ENCODE measurements around the gene PLCL2. TPM values are rescaled to one million over a fixed set of nuclear protein-coding genes. Genes with fewer than 3 reads are reported as not detected.

The PLCL2 gene
- total and polyA plus RNA-seq, 2 donors (not counting 1 experiment from before 2014, with no cell fraction given) = 4.0 to 11.9 TPM

GRCh38 chr3:17135696-17136095 lies 250.9 kb downstream of the PLCL2 start:
- Histone ChIP-seq H3K27me3 (ENCODE audit: control insufficient read depth, insufficient read depth, low read length) (no peaks in the 10 kb centered on the region), H3K9me3 (ENCODE audit: control insufficient read depth, insufficient read depth, low read depth, low read length) (no peaks in the 10 kb centered on the region), H3K4me1 (ENCODE audit: control insufficient read depth, extremely low read depth, insufficient read depth, low read length) (no peaks in the 10 kb centered on the region), H3K4me3 (replicated peaks in 1 of 4; ENCODE audit: control extremely low read depth in 1 of 4, insufficient read depth in 1 of 4, low read depth in 3 of 4, low read length in 4 of 4) (no peak overlapping the region), H2AFZ (ENCODE audit: low read length) (no peak overlapping the region), H3K9ac (ENCODE audit: insufficient read depth, low read length) (no peak overlapping the region), H3K4me2 (ENCODE audit: extremely low read depth, insufficient read depth, low read length) (no peak overlapping the region), H3K27ac (ENCODE audit: insufficient read depth, low read length) (no peak overlapping the region), H3K79me2 (ENCODE audit: control insufficient read depth, insufficient read depth, low read length) (no peaks in the 10 kb centered on the region), H4K20me1 (ENCODE audit: control insufficient read depth, extremely low read depth, insufficient read depth, low read length) (no peaks in the 10 kb centered on the region), H3K36me3 (ENCODE audit: control insufficient read depth, insufficient read depth, low read length) (no peaks in the 10 kb centered on the region)
- no peak for DNase-seq (ENCODE audit: low read depth in 2 of 2)
- TF ChIP-seq EZH2 (IDR thresholded peaks at IDR 0.05; ENCODE audit: low read length, missing control alignments) = no peak
- no peak for TF ChIP-seq CTCF (conservative IDR thresholded peaks at IDR 0.05 in 1 of 2, IDR thresholded peaks at IDR 0.05 in 1 of 2; ENCODE audit: low read depth in 1 of 2, low read length in 2 of 2)

- Histone ChIP-seq H3K27me3 (ENCODE audit: control insufficient read depth, insufficient read depth, low read length) (no peaks in the 10 kb centered on the region), H3K4me3 (replicated peaks in 1 of 4; ENCODE audit: control extremely low read depth in 1 of 4, insufficient read depth in 1 of 4, low read depth in 3 of 4, low read length in 4 of 4) (no peak overlapping the region), H3K4me2 (ENCODE audit: extremely low read depth, insufficient read depth, low read length) (no peak overlapping the region), H3K27ac (ENCODE audit: insufficient read depth, low read length) (no peak overlapping the region), H4K20me1 (ENCODE audit: control insufficient read depth, extremely low read depth, insufficient read depth, low read length) (no peaks in the 10 kb centered on the region), H3K9ac (ENCODE audit: insufficient read depth, low read length) (no peak overlapping the region), H3K36me3 (ENCODE audit: control insufficient read depth, insufficient read depth, low read length) (no peaks in the 10 kb centered on the region), H3K79me2 (ENCODE audit: control insufficient read depth, insufficient read depth, low read length) (no peaks in the 10 kb centered on the region), H3K9me3 (ENCODE audit: control insufficient read depth, insufficient read depth, low read depth, low read length) (no peaks in the 10 kb centered on the region), H3K4me1 (ENCODE audit: control insufficient read depth, extremely low read depth, insufficient read depth, low read length) (no peaks in the 10 kb centered on the region), H2AFZ (ENCODE audit: low read length) (no peak overlapping the region)
- TF ChIP-seq EZH2 (IDR thresholded peaks at IDR 0.05; ENCODE audit: low read length, missing control alignments) (no peak), CTCF (conservative IDR thresholded peaks at IDR 0.05 in 1 of 2, IDR thresholded peaks at IDR 0.05 in 1 of 2; ENCODE audit: low read depth in 1 of 2, low read length in 2 of 2) (no peak)
- DNase-seq (ENCODE audit: low read depth in 2 of 2) = peak in 1 of 2 donors; percentile 7
Observed at GRCh38 chr3:17136136-17136721, 251.5 kb downstream of the PLCL2 start.

GRCh38 chr3:17137321-17137826 lies 252.6 kb downstream of the PLCL2 start:
- Histone ChIP-seq H3K9me3 (ENCODE audit: control insufficient read depth, insufficient read depth, low read depth, low read length) (no peaks in the 10 kb centered on the region), H3K79me2 (ENCODE audit: control insufficient read depth, insufficient read depth, low read length) (no peaks in the 10 kb centered on the region), H3K4me3 (replicated peaks in 1 of 4; ENCODE audit: control extremely low read depth in 1 of 4, insufficient read depth in 1 of 4, low read depth in 3 of 4, low read length in 4 of 4) (no peak overlapping the region), H3K36me3 (ENCODE audit: control insufficient read depth, insufficient read depth, low read length) (no peaks in the 10 kb centered on the region), H3K27ac (ENCODE audit: insufficient read depth, low read length) (no peak overlapping the region), H3K9ac (ENCODE audit: insufficient read depth, low read length) (no peak overlapping the region), H3K4me2 (ENCODE audit: extremely low read depth, insufficient read depth, low read length) (no peak overlapping the region), H3K27me3 (ENCODE audit: control insufficient read depth, insufficient read depth, low read length) (no peaks in the 10 kb centered on the region), H3K4me1 (ENCODE audit: control insufficient read depth, extremely low read depth, insufficient read depth, low read length) (no peaks in the 10 kb centered on the region), H2AFZ (ENCODE audit: low read length) (no peak overlapping the region), H4K20me1 (ENCODE audit: control insufficient read depth, extremely low read depth, insufficient read depth, low read length) (no peaks in the 10 kb centered on the region)
- DNase-seq (ENCODE audit: low read depth in 2 of 2) = no peak
- TF ChIP-seq CTCF (conservative IDR thresholded peaks at IDR 0.05 in 1 of 2, IDR thresholded peaks at IDR 0.05 in 1 of 2; ENCODE audit: low read depth in 1 of 2, low read length in 2 of 2) (no peak), EZH2 (IDR thresholded peaks at IDR 0.05; ENCODE audit: low read length, missing control alignments) (no peak)
